ENCODE measurements around the gene TRIM56.
"Not testable (repeated sequence)": the region's sequence is repeated elsewhere in the genome, so short reads cannot be mapped to it uniquely, and the experiment has no call there.

GRCh38 chr7:101065162-101065561 is 20.1 kb upstream of the TRIM56 start:
- TF ChIP-seq ZNF138 (CRISPR knock-in tag; IDR thresholded peaks at IDR 0.05; ENCODE audit: low read depth); ZNF274 (CRISPR knock-in tag; IDR thresholded peaks at IDR 0.05); MIER3 (CRISPR knock-in tag; IDR thresholded peaks at IDR 0.05; ENCODE audit: borderline replicate concordance); ESRRA (CRISPR knock-in tag; IDR thresholded peaks at IDR 0.05; ENCODE audit: low read depth): not testable (repeated sequence)
